Calu3 (cell line): ENCODE results near the gene KY. TPM values are rescaled to one million over a fixed set of nuclear protein-coding genes. Genes with fewer than 3 reads are reported as not detected.

Source experiments
- BruUV-seq: library from RNA; stranded (reverse); fragments of 400-500 nt; replicated peaks from 2 replicates; lab custom pipeline; 2021; lab: Mats Ljungman, UMichigan
- CTCF ChIA-PET: fragments of 300-600 bp; sonication (Branson Sonifier 250); formaldehyde crosslinking; loops from one replicate; lab custom pipeline; 2022; ENCODE audit warnings: antibody characterized with exemption; lab: Charles Lee
- DNase-seq: peaks from one replicate; pipeline ENCODE4 v3.0.0; 2022
- H3K27ac Mint-ChIP-seq: one replicate; pipeline ENCODE4 v1.8.0; 2022; ENCODE audit warnings: mixed read lengths; ENCODE audit not compliant: unreplicated experiment
- H3K27me3 Mint-ChIP-seq: one replicate; pipeline ENCODE4 v1.8.0; 2022; ENCODE audit warnings: mixed read lengths; ENCODE audit not compliant: unreplicated experiment
- H3K36me3 Mint-ChIP-seq: one replicate; pipeline ENCODE4 v1.8.0; 2022; ENCODE audit warnings: mild to moderate bottlenecking, moderate library complexity, mixed read lengths; ENCODE audit not compliant: insufficient read depth, unreplicated experiment
- H3K4me1 Mint-ChIP-seq: one replicate; pipeline ENCODE4 v1.8.0; 2022; ENCODE audit warnings: mild to moderate bottlenecking, low read depth, mixed read lengths; ENCODE audit not compliant: unreplicated experiment
- H3K4me3 Mint-ChIP-seq: one replicate; pipeline ENCODE4 v1.8.0; 2022; ENCODE audit warnings: mild to moderate bottlenecking, low read depth, moderate library complexity, mixed read lengths; ENCODE audit not compliant: unreplicated experiment
- H3K9me3 Mint-ChIP-seq: one replicate; pipeline ENCODE4 v1.8.0; 2022; ENCODE audit warnings: low read depth, mixed read lengths; ENCODE audit not compliant: unreplicated experiment
- intact Hi-C: fragments of 100-400 bp; cut with micrococcal nuclease; formaldehyde crosslinking; loops from one replicate; pipeline ENCODE4 v1.10.0; 2022; ENCODE audit not compliant: unreplicated experiment
- total RNA-seq: library from RNA; stranded (reverse); gene quantifications from 2 replicates; pipeline ENCODE4 v1.2.3, GENCODE V29; 2022
- TF ChIP-seq, protein P1 (sequence below): fragments of 200-600 bp; IDR thresholded peaks from one replicate; pipeline ENCODE4 v1.8.0; 2022; ENCODE audit warnings: antibody characterized with exemption; ENCODE audit not compliant: unreplicated experiment

Gene KY
- total RNA-seq, 1 experiment from 2014 or later: not detected

DNA sequence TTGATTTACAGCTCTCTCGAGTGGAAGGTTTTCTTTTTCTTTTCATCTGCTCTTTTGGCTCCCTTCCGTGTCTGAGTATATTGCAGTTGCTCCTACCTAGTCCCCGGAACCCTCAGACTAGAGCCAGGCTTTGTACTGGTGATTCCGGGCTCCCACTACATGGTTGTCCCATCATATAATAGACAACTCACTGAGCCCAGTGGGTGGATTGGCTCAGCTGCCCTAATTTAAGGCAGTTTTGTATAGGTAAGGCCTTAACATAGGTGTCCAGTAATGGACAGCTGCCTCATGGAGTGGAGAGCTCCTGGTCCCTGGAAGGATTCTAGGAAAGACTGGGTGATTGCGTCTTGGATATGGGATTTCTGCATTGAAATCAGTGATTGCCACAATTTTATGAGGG is 58.0 kb downstream of the KY start:
- H3K27me3 Mint-ChIP-seq: peaks cover 85% of the 10 kb centered on the region
- TF ChIP-seq, protein P1, sequence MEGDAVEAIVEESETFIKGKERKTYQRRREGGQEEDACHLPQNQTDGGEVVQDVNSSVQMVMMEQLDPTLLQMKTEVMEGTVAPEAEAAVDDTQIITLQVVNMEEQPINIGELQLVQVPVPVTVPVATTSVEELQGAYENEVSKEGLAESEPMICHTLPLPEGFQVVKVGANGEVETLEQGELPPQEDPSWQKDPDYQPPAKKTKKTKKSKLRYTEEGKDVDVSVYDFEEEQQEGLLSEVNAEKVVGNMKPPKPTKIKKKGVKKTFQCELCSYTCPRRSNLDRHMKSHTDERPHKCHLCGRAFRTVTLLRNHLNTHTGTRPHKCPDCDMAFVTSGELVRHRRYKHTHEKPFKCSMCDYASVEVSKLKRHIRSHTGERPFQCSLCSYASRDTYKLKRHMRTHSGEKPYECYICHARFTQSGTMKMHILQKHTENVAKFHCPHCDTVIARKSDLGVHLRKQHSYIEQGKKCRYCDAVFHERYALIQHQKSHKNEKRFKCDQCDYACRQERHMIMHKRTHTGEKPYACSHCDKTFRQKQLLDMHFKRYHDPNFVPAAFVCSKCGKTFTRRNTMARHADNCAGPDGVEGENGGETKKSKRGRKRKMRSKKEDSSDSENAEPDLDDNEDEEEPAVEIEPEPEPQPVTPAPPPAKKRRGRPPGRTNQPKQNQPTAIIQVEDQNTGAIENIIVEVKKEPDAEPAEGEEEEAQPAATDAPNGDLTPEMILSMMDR: no peak
- BruUV-seq: no TSS peak
- DNase-seq: no peak
- H3K36me3 Mint-ChIP-seq: no peaks in the 10 kb centered on the region
- H3K27ac Mint-ChIP-seq: no peak overlapping the region
- no peaks in the 10 kb centered on the region for H3K4me1 Mint-ChIP-seq
- intact Hi-C loops: no loop called here
- CTCF ChIA-PET: interaction anchor here (1.3 kb wide), 1 partner anchor 8 kb away, joined by 3 read pairs; no protein-coding TSS in a partner anchor
- H3K9me3 Mint-ChIP-seq: no peaks in the 10 kb centered on the region
- H3K4me3 Mint-ChIP-seq: no peak overlapping the region

DNA sequence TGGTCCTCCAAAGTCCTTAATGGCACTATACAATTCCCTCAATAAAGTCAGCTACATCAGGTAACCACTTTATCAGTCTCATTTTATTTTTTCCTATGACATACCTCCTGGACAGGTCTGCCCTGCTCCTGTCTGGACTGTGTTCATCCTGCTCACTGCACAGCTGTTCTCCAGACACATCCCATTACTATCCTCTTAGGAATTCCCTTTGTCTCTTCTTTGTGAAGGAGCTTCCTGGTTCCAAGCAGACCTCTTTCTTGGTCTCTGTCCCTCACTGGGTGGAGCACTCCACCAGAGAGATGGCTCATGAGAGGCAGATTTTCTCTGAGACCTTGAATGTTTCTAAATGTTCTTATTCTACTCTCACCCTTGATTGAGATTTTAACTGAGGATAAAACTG is 60.1 kb downstream of the KY start:
- BruUV-seq: no TSS peak
- H3K27ac Mint-ChIP-seq: no peak overlapping the region
- H3K9me3 Mint-ChIP-seq: no peaks in the 10 kb centered on the region
- no peak overlapping the region for H3K4me3 Mint-ChIP-seq
- H3K4me1 Mint-ChIP-seq: no peaks in the 10 kb centered on the region
- DNase-seq: no peak
- CTCF ChIA-PET: interaction anchor here (0.5 to 0.6 kb wide), 2 partner anchors 53 to 112 kb away, joined by 3 to 5 read pairs; no protein-coding TSS in a partner anchor
- TF ChIP-seq, protein P1: no peak
- peaks cover 85% of the 10 kb centered on the region for H3K27me3 Mint-ChIP-seq
- H3K36me3 Mint-ChIP-seq: no peaks in the 10 kb centered on the region
- intact Hi-C loops: no loop called here

DNA sequence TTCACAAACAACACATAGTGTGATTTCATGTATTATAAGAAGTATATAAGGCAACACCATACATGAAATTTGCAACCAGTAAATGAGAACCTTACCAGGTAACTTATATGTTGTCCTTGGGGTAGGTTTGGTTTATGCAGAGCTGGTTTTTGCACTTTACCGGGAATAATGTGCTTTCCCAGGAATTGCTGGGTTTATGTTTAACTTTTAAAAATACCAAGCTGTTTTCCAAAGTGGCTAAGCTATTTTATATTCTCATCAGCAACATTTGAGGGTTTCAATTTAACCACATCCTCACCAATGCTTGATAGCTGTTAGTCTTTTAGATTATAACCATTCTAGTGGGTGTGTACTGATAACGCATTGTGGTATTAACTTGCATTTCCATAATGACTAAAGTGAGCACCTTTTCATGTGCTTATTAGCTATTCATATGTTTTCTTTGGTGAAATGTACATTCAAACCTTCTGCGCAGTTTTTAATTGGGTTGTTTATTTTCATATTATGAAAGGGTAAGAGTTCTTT is 71.6 kb downstream of the KY start:
- no TSS peak for BruUV-seq
- intact Hi-C loops: no loop called here
- H3K36me3 Mint-ChIP-seq: no peaks in the 10 kb centered on the region
- DNase-seq: no peak
- H3K9me3 Mint-ChIP-seq: no peaks in the 10 kb centered on the region
- TF ChIP-seq, protein P1: no peak
- no peaks in the 10 kb centered on the region for H3K4me1 Mint-ChIP-seq
- CTCF ChIA-PET: no interaction called here
- H3K27ac Mint-ChIP-seq: no peak overlapping the region
- peaks cover 8% of the 10 kb centered on the region for H3K27me3 Mint-ChIP-seq
- H3K4me3 Mint-ChIP-seq: no peak overlapping the region

DNA sequence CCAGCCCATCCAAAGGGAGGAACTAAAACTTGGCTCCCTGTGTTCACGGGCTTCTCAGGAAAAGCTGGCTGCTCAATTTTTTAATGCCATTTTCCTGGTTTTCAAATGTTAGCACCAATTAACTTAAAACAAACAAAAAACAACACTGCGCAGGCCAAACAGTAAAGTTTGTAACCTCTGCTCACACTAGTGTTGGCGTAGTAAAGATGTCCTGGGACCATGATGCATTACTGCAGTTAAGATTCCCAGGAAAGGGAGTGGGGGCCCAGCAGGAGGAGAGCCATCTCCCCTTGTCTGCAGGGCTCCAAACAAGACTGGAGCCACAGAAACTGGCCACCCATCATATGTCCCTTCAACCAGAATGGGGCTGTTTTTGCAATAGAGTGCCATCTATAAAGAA is 74.0 kb downstream of the KY start:
- no peak overlapping the region for H3K27ac Mint-ChIP-seq
- CTCF ChIA-PET: interaction anchor here (0.6 to 1.2 kb wide), 2 partner anchors 20 to 1466 kb away, joined by 3 to 5 read pairs; no protein-coding TSS in a partner anchor
- BruUV-seq: no TSS peak
- intact Hi-C loops: no loop called here
- no peaks in the 10 kb centered on the region for H3K27me3 Mint-ChIP-seq
- H3K9me3 Mint-ChIP-seq: no peaks in the 10 kb centered on the region
- no peaks in the 10 kb centered on the region for H3K36me3 Mint-ChIP-seq
- H3K4me1 Mint-ChIP-seq: no peaks in the 10 kb centered on the region
- TF ChIP-seq, protein P1: no peak
- no peak overlapping the region for H3K4me3 Mint-ChIP-seq
- no peak for DNase-seq
